ENCODE measurements around the gene CCDC88B.

- no peak for TF ChIP-seq CTCF (IDR thresholded peaks at IDR 0.05; ENCODE audit: poor library complexity, severe bottlenecking)
- TF ChIP-seq EP300 (conservative IDR thresholded peaks at IDR 0.05; ENCODE audit: poor library complexity, severe bottlenecking): no peak
- no peak for TF ChIP-seq EZH2 (IDR thresholded peaks at IDR 0.05; ENCODE audit: borderline replicate concordance, insufficient read depth, low read length, poor library complexity, severe bottlenecking)
- no peak for TF ChIP-seq RAD21 (conservative IDR thresholded peaks at IDR 0.05)
- no peak for TF ChIP-seq REST (IDR thresholded peaks at IDR 0.05; ENCODE audit: borderline replicate concordance)
- no peak for TF ChIP-seq POLR2AphosphoS5 (IDR thresholded peaks at IDR 0.05)
- TF ChIP-seq SMC3 (conservative IDR thresholded peaks at IDR 0.05; ENCODE audit: poor library complexity): no peak
- TF ChIP-seq TAF1 (IDR thresholded peaks at IDR 0.05; ENCODE audit: low read depth): no peak
Observed at GRCh38 chr11:64306563-64306875, 33.5 kb upstream of the CCDC88B start.

Data from neural cell (in vitro differentiated cells).